HS-27A (cell line): ENCODE measurements around the gene PAMR1.

ENCODE experiments used
- DNase-seq: peaks from one replicate; pipeline ENCODE4 v3.0.0-alpha.2; 2012; ENCODE audit warnings: low read depth, missing footprints

The PAMR1 gene

GRCh38 chr11:35403765-35404387, 121.5 kb downstream of the PAMR1 start:
- DNase-seq: no peak

GRCh38 chr11:35402751-35403660, 122.4 kb downstream of the PAMR1 start:
- DNase-seq: no peak

- DNase-seq: no peak
These were observed 126.5 kb downstream of the PAMR1 start for GRCh38 chr11:35398881-35399280.

GRCh38 chr11:35394941-35395340, 130.5 kb downstream of the PAMR1 start:
- DNase-seq: no peak

- no peak for DNase-seq
These were observed 132.3 kb downstream of the PAMR1 start for GRCh38 chr11:35393098-35393497.

- DNase-seq: peak; percentile 46
These were observed 133.3 kb downstream of the PAMR1 start for GRCh38 chr11:35391922-35392688.

- no peak for DNase-seq
These were observed 134.4 kb downstream of the PAMR1 start for GRCh38 chr11:35390737-35391682.

- DNase-seq: no peak
These were observed 135.4 kb downstream of the PAMR1 start for GRCh38 chr11:35389897-35390465.

- DNase-seq: no peak
These were observed 136.3 kb downstream of the PAMR1 start for GRCh38 chr11:35389112-35389511.

GRCh38 chr11:35388061-35388460, 137.4 kb downstream of the PAMR1 start:
- no peak for DNase-seq

- no peak for DNase-seq
These were observed 138.1 kb downstream of the PAMR1 start for GRCh38 chr11:35387111-35387982.

GRCh38 chr11:35383953-35384352, 141.5 kb downstream of the PAMR1 start:
- DNase-seq: no peak
